Liver (tissue), 9 donors: ENCODE data around the gene C3. TPM values are rescaled to one million over a fixed set of nuclear protein-coding genes. Genes with fewer than 3 reads are reported as not detected.

Source experiments
- DNase-seq: peaks from one replicate; pipeline ENCODE4 v3.0.0-alpha.2; 2017; ENCODE audit warnings: low spot score
- H3K27ac ChIP-seq, 2 donors: one replicate each; pipeline ENCODE4 v1.7.0; 2013; ENCODE audit warnings: inconsistent platforms in 2 of 2, low read length in 2 of 2, control low read depth in 1 of 2, low read depth in 1 of 2, mild to moderate bottlenecking in 1 of 2
- H3K27me3 ChIP-seq, 4 donors: one replicate each; pipeline versions ENCODE4 v1.6.1 to v1.7.0; 2013; ENCODE audit warnings: low read length in 3 of 4, inconsistent platforms in 1 of 4, mild to moderate bottlenecking in 1 of 4, moderate library complexity in 1 of 4; ENCODE audit not compliant: control insufficient read depth in 4 of 4, insufficient read depth in 4 of 4
- H3K36me3 ChIP-seq, 4 donors: one replicate each; pipeline versions ENCODE4 v1.6.1 to v1.7.0; 2013; ENCODE audit warnings: low read length in 3 of 4, mild to moderate bottlenecking in 3 of 4, low read depth in 1 of 4, moderate library complexity in 1 of 4; ENCODE audit not compliant: control insufficient read depth in 4 of 4, insufficient read depth in 3 of 4
- H3K4me1 ChIP-seq, 4 donors: one replicate each; pipeline versions ENCODE4 v1.6.1 to v1.7.0; 2013; ENCODE audit warnings: low read length in 3 of 4, mild to moderate bottlenecking in 3 of 4, moderate library complexity in 1 of 4; ENCODE audit not compliant: control insufficient read depth in 4 of 4, insufficient read depth in 4 of 4
- H3K4me3 ChIP-seq, 3 donors: one replicate each; pipeline versions ENCODE4 v1.6.1 to v1.7.0; 2013; ENCODE audit warnings: low read length in 3 of 3, control low read depth in 1 of 3, low read depth in 1 of 3, mild to moderate bottlenecking in 1 of 3
- H3K9ac ChIP-seq, 2 donors: one replicate each; pipeline ENCODE4 v1.7.0; 2013; ENCODE audit warnings: low read length in 2 of 2, mild to moderate bottlenecking in 2 of 2, moderate library complexity in 2 of 2, control low read depth in 1 of 2, low read depth in 1 of 2
- H3K9me3 ChIP-seq, 4 donors: one replicate each; pipeline versions ENCODE4 v1.6.1 to v1.7.0; 2013; ENCODE audit warnings: low read length in 3 of 4; ENCODE audit not compliant: control insufficient read depth in 4 of 4
- EGR1 ChIP-seq, 2 donors: IDR thresholded peaks; 2 replicates each; pipeline ENCODE4 v1.6.1; 2016 to 2018; ENCODE audit warnings: antibody characterized with exemption in 2 of 2, low read depth in 2 of 2
- FOXA1 ChIP-seq: IDR thresholded peaks from 2 replicates; pipeline ENCODE4 v1.6.1; 2016; ENCODE audit warnings: antibody characterized with exemption
- GABPA ChIP-seq, 2 donors: IDR thresholded peaks in 1 of 2; conservative IDR thresholded peaks in 1 of 2; 2 replicates each; pipeline ENCODE4 v1.6.1; 2016; ENCODE audit warnings: antibody characterized with exemption in 2 of 2, mild to moderate bottlenecking in 1 of 2, moderate library complexity in 1 of 2
- HNF4A ChIP-seq, 2 donors: conservative IDR thresholded peaks; 2 replicates each; pipeline ENCODE4 v1.6.1; 2016; ENCODE audit warnings: antibody characterized with exemption in 2 of 2, mild to moderate bottlenecking in 2 of 2
- HNF4G ChIP-seq: IDR thresholded peaks from 2 replicates; pipeline ENCODE4 v1.6.1; 2016; ENCODE audit warnings: antibody characterized with exemption
- JUND ChIP-seq, 2 donors: IDR thresholded peaks; 2 replicates each; pipeline ENCODE4 v1.6.1; 2016; ENCODE audit warnings: antibody characterized with exemption in 2 of 2
- RAD21 ChIP-seq, 2 donors: IDR thresholded peaks; 2 replicates each; pipeline ENCODE4 v1.6.1; 2016; ENCODE audit warnings: antibody characterized with exemption in 2 of 2, mild to moderate bottlenecking in 2 of 2
- RXRA ChIP-seq, 2 donors: IDR thresholded peaks; 2 replicates each; pipeline ENCODE4 v1.6.1; 2017 to 2018; ENCODE audit warnings: antibody characterized with exemption in 2 of 2, mild to moderate bottlenecking in 1 of 2
- SP1 ChIP-seq: IDR thresholded peaks from 2 replicates; pipeline ENCODE4 v1.6.1; 2018; ENCODE audit warnings: antibody characterized with exemption, mild to moderate bottlenecking
- TAF1 ChIP-seq: conservative IDR thresholded peaks from 2 replicates; pipeline ENCODE4 v1.6.1; 2016; ENCODE audit warnings: antibody characterized with exemption, mild to moderate bottlenecking
- YY1 ChIP-seq: IDR thresholded peaks from 2 replicates; pipeline ENCODE4 v1.6.1; 2016; ENCODE audit warnings: antibody characterized with exemption, mild to moderate bottlenecking
- whole genome bisulfite sequencing: extraction: QIAGEN DNeasy Blood & Tissue Kit; methylation state at CpG from one replicate; pipeline ENCODE4 v1.1.7; 2013; 5-methylcytosine and 5-hydroxymethylcytosine counted together
- polyA plus RNA-seq, 2 donors: library from polyadenylated mRNA; stranded (reverse) in 1 of 2; unstranded in 1 of 2; fragments of 200-250 nt in 1 of 2; fragments of >200 nt in 1 of 2; fragmentation: Nextera tagmentation in 1 of 2; extraction: Ambion mirVana in 1 of 2; gene quantifications; one replicate each; pipeline versions ENCODE4 v1.2.1 to v1.2.3, GENCODE V29; 2013 to 2015
- total RNA-seq, 2 donors: library from RNA; depleted of rRNA; stranded (reverse); fragments of >200 nt; gene quantifications; one replicate each; pipeline ENCODE4 v1.2.3, GENCODE V29; 2014
- TF ChIP-seq, protein P1 (sequence below): IDR thresholded peaks from 2 replicates; pipeline ENCODE4 v1.6.1; 2016; ENCODE audit warnings: antibody characterized with exemption
- TF ChIP-seq, protein P2 (sequence below): IDR thresholded peaks from 2 replicates; pipeline ENCODE4 v1.6.1; 2016; ENCODE audit warnings: antibody characterized with exemption
- TF ChIP-seq, protein P3 (sequence below): fragments of 150-350 bp; IDR thresholded peaks from 2 replicates; pipeline ENCODE4 v1.5.1; 2017; ENCODE audit warnings: improper control_type of control experiment, low read depth, low read length; ENCODE audit not compliant: missing input control
- TF ChIP-seq, protein P4 (sequence below): IDR thresholded peaks from 2 replicates; pipeline ENCODE4 v1.6.1; 2016; ENCODE audit warnings: antibody characterized with exemption
- TF ChIP-seq, protein P5 (sequence below): IDR thresholded peaks from 2 replicates; pipeline ENCODE4 v1.6.1; 2016; ENCODE audit warnings: antibody characterized with exemption, mild to moderate bottlenecking
- donor health status: healthy.
- donor health status: healthy.
- donor health status: healthy.
- donor health status: healthy.
- donor health status: healthy.

C3 gene
- total and polyA plus RNA-seq, 4 donors = 4,543 to 9,349 (median 8,015) TPM

DNA sequence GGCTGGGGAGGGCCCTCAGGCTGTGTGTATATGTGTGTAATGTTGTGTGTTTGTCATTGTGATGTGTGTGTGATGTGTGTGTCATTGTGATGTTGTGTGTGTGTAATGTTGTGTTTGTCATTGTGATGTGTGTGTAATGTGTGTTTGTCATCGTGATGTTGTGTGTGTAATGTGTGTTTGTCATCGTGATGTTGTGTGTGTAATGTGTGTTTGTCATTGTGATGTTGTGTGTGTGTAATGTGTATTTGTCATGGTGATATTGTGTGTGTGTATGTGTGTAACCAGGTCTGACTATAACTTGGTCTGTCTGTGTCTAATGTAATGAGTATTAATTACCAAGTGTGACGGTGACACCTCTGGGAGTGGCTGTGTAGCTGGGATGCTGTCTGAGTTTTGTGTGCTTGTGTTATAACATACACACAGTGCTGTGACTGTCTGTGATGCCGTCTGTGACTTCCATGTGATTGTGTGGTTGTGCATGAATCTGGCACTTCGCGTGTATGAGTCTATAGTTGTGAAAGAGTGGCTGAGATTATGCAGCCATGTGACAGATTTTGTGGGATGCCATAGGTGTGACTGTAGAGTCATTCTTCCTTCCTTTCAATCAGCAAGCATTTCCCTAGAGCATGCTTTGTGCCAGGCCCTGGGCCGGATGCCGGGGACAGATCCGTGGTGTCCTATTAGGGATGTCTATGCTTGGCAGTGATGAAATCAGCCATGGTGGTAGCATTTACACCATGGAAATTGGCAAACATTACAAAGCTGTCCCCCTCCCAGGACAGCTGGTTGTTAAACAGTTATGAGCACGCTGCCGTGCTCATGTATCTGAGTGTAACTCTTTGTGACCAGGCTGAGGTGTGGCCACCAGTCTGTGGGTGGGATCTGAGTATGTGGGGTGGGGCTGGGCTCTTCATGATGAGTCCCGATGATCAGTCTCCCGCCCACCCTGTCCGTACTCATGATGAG is 56.9 kb downstream of the C3 start:
- 77% methylated on average over 14 of the region's 14 CpGs for WGBS
- no peak overlapping the region for H3K9ac ChIP-seq
- no peak overlapping the region for H3K4me3 ChIP-seq
- H3K27me3 ChIP-seq = peaks cover 0 to 4% (median 0%) of the 10 kb centered on the region in 4 donors
- H3K36me3 ChIP-seq = peaks cover 0 to 12% (median 0%) of the 10 kb centered on the region in 4 donors
- no peaks in the 10 kb centered on the region for H3K9me3 ChIP-seq
- TF ChIP-seq EGR1 (IDR thresholded peaks at IDR 0.05; ENCODE audit: low read depth in 2 of 2) (no peak), HNF4G (no peak), TAF1 (no peak), RAD21 (IDR thresholded peaks at IDR 0.05) (no peak), FOXA1 (no peak), GABPA (IDR thresholded peaks at IDR 0.05 in 1 of 2, conservative IDR thresholded peaks at IDR 0.05 in 1 of 2) (no peak), SP1 (no peak), JUND (IDR thresholded peaks at IDR 0.05) (no peak), YY1 (no peak), RXRA (IDR thresholded peaks at IDR 0.05) (no peak)
- TF ChIP-seq, protein P1, sequence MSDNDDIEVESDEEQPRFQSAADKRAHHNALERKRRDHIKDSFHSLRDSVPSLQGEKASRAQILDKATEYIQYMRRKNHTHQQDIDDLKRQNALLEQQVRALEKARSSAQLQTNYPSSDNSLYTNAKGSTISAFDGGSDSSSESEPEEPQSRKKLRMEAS = no peak
- TF ChIP-seq, protein P2, sequence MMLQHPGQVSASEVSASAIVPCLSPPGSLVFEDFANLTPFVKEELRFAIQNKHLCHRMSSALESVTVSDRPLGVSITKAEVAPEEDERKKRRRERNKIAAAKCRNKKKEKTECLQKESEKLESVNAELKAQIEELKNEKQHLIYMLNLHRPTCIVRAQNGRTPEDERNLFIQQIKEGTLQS = no peak
- TF ChIP-seq, protein P3, sequence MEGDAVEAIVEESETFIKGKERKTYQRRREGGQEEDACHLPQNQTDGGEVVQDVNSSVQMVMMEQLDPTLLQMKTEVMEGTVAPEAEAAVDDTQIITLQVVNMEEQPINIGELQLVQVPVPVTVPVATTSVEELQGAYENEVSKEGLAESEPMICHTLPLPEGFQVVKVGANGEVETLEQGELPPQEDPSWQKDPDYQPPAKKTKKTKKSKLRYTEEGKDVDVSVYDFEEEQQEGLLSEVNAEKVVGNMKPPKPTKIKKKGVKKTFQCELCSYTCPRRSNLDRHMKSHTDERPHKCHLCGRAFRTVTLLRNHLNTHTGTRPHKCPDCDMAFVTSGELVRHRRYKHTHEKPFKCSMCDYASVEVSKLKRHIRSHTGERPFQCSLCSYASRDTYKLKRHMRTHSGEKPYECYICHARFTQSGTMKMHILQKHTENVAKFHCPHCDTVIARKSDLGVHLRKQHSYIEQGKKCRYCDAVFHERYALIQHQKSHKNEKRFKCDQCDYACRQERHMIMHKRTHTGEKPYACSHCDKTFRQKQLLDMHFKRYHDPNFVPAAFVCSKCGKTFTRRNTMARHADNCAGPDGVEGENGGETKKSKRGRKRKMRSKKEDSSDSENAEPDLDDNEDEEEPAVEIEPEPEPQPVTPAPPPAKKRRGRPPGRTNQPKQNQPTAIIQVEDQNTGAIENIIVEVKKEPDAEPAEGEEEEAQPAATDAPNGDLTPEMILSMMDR = no peak
- H3K27ac ChIP-seq = no peak overlapping the region
- H3K4me1 ChIP-seq = no peaks in the 10 kb centered on the region
- no peak for DNase-seq

DNA sequence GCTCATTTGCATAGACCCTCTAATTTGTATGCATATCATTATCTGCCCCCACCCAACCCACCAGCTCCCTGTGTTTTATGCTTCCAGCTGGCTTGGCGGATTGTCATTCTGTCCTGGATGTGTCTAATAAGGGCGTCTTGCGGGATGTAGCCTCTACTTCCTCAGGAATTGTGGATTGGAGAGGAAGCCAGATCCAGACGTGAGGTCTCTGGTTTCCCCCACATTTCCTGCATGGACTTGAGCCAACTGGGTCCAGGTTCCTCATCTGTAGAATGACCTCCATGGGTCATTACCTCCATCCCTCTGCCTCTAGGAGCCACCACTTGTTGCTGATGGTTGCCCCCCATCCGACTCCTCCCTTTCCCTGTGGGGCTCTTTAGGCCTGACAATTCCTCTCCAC is 57.7 kb downstream of the C3 start:
- Histone ChIP-seq H3K4me3 (no peak overlapping the region), H3K27ac (no peak overlapping the region), H3K9ac (no peak overlapping the region), H3K4me1 (no peaks in the 10 kb centered on the region), H3K36me3 (peaks cover 0 to 12% (median 0%) of the 10 kb centered on the region in 4 donors), H3K9me3 (no peaks in the 10 kb centered on the region), H3K27me3 (peaks cover 0 to 4% (median under 1%) of the 10 kb centered on the region in 4 donors)
- no peak for TF ChIP-seq HNF4G
- TF ChIP-seq, protein P2 = no peak
- no peak for TF ChIP-seq HNF4A (conservative IDR thresholded peaks at IDR 0.05)
- TF ChIP-seq, protein P4, sequence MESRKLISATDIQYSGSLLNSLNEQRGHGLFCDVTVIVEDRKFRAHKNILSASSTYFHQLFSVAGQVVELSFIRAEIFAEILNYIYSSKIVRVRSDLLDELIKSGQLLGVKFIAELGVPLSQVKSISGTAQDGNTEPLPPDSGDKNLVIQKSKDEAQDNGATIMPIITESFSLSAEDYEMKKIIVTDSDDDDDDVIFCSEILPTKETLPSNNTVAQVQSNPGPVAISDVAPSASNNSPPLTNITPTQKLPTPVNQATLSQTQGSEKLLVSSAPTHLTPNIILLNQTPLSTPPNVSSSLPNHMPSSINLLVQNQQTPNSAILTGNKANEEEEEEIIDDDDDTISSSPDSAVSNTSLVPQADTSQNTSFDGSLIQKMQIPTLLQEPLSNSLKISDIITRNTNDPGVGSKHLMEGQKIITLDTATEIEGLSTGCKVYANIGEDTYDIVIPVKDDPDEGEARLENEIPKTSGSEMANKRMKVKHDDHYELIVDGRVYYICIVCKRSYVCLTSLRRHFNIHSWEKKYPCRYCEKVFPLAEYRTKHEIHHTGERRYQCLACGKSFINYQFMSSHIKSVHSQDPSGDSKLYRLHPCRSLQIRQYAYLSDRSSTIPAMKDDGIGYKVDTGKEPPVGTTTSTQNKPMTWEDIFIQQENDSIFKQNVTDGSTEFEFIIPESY = no peak
- TF ChIP-seq, protein P1 = no peak
- TF ChIP-seq, protein P5, sequence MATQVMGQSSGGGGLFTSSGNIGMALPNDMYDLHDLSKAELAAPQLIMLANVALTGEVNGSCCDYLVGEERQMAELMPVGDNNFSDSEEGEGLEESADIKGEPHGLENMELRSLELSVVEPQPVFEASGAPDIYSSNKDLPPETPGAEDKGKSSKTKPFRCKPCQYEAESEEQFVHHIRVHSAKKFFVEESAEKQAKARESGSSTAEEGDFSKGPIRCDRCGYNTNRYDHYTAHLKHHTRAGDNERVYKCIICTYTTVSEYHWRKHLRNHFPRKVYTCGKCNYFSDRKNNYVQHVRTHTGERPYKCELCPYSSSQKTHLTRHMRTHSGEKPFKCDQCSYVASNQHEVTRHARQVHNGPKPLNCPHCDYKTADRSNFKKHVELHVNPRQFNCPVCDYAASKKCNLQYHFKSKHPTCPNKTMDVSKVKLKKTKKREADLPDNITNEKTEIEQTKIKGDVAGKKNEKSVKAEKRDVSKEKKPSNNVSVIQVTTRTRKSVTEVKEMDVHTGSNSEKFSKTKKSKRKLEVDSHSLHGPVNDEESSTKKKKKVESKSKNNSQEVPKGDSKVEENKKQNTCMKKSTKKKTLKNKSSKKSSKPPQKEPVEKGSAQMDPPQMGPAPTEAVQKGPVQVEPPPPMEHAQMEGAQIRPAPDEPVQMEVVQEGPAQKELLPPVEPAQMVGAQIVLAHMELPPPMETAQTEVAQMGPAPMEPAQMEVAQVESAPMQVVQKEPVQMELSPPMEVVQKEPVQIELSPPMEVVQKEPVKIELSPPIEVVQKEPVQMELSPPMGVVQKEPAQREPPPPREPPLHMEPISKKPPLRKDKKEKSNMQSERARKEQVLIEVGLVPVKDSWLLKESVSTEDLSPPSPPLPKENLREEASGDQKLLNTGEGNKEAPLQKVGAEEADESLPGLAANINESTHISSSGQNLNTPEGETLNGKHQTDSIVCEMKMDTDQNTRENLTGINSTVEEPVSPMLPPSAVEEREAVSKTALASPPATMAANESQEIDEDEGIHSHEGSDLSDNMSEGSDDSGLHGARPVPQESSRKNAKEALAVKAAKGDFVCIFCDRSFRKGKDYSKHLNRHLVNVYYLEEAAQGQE = no peak
- TF ChIP-seq RXRA (IDR thresholded peaks at IDR 0.05) = no peak
- TF ChIP-seq, protein P3 = no peak
- no peak for TF ChIP-seq FOXA1
- WGBS = 74% methylated on average over 5 of the region's 5 CpGs
- DNase-seq = no peak
